Measurements from ENCODE around the gene HS2ST1. TPM values are rescaled to one million over a fixed set of nuclear protein-coding genes. Genes with fewer than 3 reads are reported as not detected.

Gene HS2ST1
- total RNA-seq, 1 donor from 2014 or later, result 11.5 TPM

GRCh38 chr1:86913896-86914600, 387 bp upstream of the HS2ST1 start, which contains the start of gene SELENOF:
SELENOF (minus strand) TSS chr1:86914126; CDS start chr1:86914111, 15 bp downstream.
- no peaks in the 10 kb centered on the region for H3K9me3 ChIP-seq
- intact Hi-C loops (cut with DNase I), result loop anchor here (10.0 kb wide), 1 partner anchor 209 kb away; the partner anchor contains the start of gene SH3GLB1
- H3K36me3 ChIP-seq, result no peaks in the 10 kb centered on the region
- peak within 1 kb of the TSS; percentile 90 for H3K27ac ChIP-seq
- H3K4me1 ChIP-seq, result peaks cover 42% of the 10 kb centered on the region
- H3K27me3 ChIP-seq, result no peaks in the 10 kb centered on the region
- peak within 1 kb of the TSS; percentile 77 to 95 for H3K4me3 ChIP-seq
- TF ChIP-seq POLR2A (IDR thresholded peaks at IDR 0.05), result no peak
- peak; percentile 62 to 85 for TF ChIP-seq POLR2AphosphoS5 (IDR thresholded peaks at IDR 0.05; ENCODE audit: insufficient read depth in 1 of 2, low read depth in 1 of 2)
- DNase-seq (ENCODE audit: extremely low spot score in 2 of 2), result peak; percentile 97 to 99

GRCh38 chr1:86914998-86915736, 732 bp downstream of the HS2ST1 start:
- Histone ChIP-seq H3K36me3 (no peaks in the 10 kb centered on the region), H3K4me3 (peak overlapping the region; percentile 64 to 95), H3K4me1 (peaks cover 34% of the 10 kb centered on the region), H3K27me3 (no peaks in the 10 kb centered on the region), H3K9me3 (no peaks in the 10 kb centered on the region), H3K27ac (peak overlapping the region; percentile 89)
- TF ChIP-seq POLR2A (IDR thresholded peaks at IDR 0.05) (no peak), POLR2AphosphoS5 (IDR thresholded peaks at IDR 0.05; ENCODE audit: insufficient read depth in 1 of 2, low read depth in 1 of 2) (no peak), CTCF (IDR thresholded peaks at IDR 0.05) (no peak)
- intact Hi-C loops (cut with DNase I), result loop anchor here (10.0 kb wide), 1 partner anchor 210 kb away; the partner anchor contains the start of gene SH3GLB1
- peak in 1 of 2 donors; percentile 88 for DNase-seq (ENCODE audit: extremely low spot score in 2 of 2)

GRCh38 chr1:86915737-86916235, 1.4 kb downstream of the HS2ST1 start:
- Histone ChIP-seq H3K36me3 (no peaks in the 10 kb centered on the region), H3K27me3 (no peaks in the 10 kb centered on the region), H3K4me1 (peaks cover 34% of the 10 kb centered on the region), H3K4me3 (peak overlapping the region; percentile 64 to 95), H3K9me3 (no peaks in the 10 kb centered on the region), H3K27ac (peak overlapping the region; percentile 89)
- TF ChIP-seq CTCF (IDR thresholded peaks at IDR 0.05) (no peak), POLR2A (IDR thresholded peaks at IDR 0.05) (no peak), POLR2AphosphoS5 (IDR thresholded peaks at IDR 0.05; ENCODE audit: insufficient read depth in 1 of 2, low read depth in 1 of 2) (no peak)
- no peak for DNase-seq (ENCODE audit: extremely low spot score in 2 of 2)
- intact Hi-C loops (cut with DNase I), result loop anchor here (10.0 kb wide), 1 partner anchor 211 kb away; the partner anchor contains the start of gene SH3GLB1

- TF ChIP-seq CTCF (IDR thresholded peaks at IDR 0.05) (no peak), POLR2AphosphoS5 (IDR thresholded peaks at IDR 0.05; ENCODE audit: insufficient read depth in 1 of 2, low read depth in 1 of 2) (no peak), POLR2A (IDR thresholded peaks at IDR 0.05) (no peak)
- no peaks in the 10 kb centered on the region for H3K27me3 ChIP-seq
- intact Hi-C loops (cut with DNase I), result loop anchor here (10.0 kb wide), 1 partner anchor 212 kb away; the partner anchor contains the start of gene SH3GLB1
Measured at GRCh38 chr1:86916752-86917151, 2.3 kb downstream of the HS2ST1 start.

GRCh38 chr1:86922445-86922844, 8.0 kb downstream of the HS2ST1 start:
- no peaks in the 10 kb centered on the region for H3K36me3 ChIP-seq
- no peak for DNase-seq (ENCODE audit: extremely low spot score in 2 of 2)
- H3K27ac ChIP-seq, result no peak overlapping the region
- no peak overlapping the region for H3K4me3 ChIP-seq
- H3K9me3 ChIP-seq, result no peaks in the 10 kb centered on the region
- H3K27me3 ChIP-seq, result no peaks in the 10 kb centered on the region
- no peaks in the 10 kb centered on the region for H3K4me1 ChIP-seq
- intact Hi-C loops (cut with DNase I), result no loop called here
- no peak for TF ChIP-seq POLR2A (IDR thresholded peaks at IDR 0.05)
- no peak for TF ChIP-seq POLR2AphosphoS5 (IDR thresholded peaks at IDR 0.05; ENCODE audit: insufficient read depth in 1 of 2, low read depth in 1 of 2)
- no peak for TF ChIP-seq CTCF (IDR thresholded peaks at IDR 0.05)

More at GRCh38 chr1:86916752-86917151, 2.3 kb downstream of the HS2ST1 start:
- H3K4me1 ChIP-seq, result peaks cover 26% of the 10 kb centered on the region
- no peak overlapping the region for H3K4me3 ChIP-seq
- no peak overlapping the region for H3K27ac ChIP-seq
- H3K9me3 ChIP-seq, result no peaks in the 10 kb centered on the region
- no peak for DNase-seq (ENCODE audit: extremely low spot score in 2 of 2)
- H3K36me3 ChIP-seq, result no peaks in the 10 kb centered on the region

All from vagina (tissue), 2 donors.